SHP77 (cell line): Measurements from ENCODE around the gene TICAM2.

Experiments
- DNase-seq, 2 experiments: peaks; one replicate each; lab custom pipeline; 2025; lab: John Stamatoyannopoulos, UW

The TICAM2 gene

GRCh38 chr5:115532517-115532916, 69.8 kb downstream of the TICAM2 start:
- no peak for DNase-seq

GRCh38 chr5:115531787-115532367, 70.4 kb downstream of the TICAM2 start:
- no peak for DNase-seq

- DNase-seq, result no peak
Measured at GRCh38 chr5:115531380-115531779, 70.9 kb downstream of the TICAM2 start.

DNA sequence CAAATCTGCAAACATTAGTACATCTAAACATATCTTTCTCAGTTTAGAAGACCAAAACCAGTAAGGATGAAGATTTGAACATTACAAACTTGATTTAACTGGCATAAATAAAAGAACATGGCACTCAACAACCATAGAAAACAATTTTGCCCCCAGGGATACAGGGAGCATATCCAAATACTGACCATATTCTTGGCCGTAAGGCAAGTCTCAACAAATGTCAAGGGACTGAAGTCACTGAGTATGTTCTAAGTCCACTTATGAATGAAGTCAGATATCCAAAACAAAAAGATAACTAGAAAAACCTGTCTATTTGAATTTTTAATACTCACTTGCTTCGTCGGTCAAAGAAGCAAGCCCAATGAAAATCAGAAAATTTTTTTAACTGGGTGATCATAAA, 71.9 kb downstream of the TICAM2 start:
- DNase-seq, result no peak
